ENCODE results near the gene NCAM2.

The NCAM2 gene

DNA sequence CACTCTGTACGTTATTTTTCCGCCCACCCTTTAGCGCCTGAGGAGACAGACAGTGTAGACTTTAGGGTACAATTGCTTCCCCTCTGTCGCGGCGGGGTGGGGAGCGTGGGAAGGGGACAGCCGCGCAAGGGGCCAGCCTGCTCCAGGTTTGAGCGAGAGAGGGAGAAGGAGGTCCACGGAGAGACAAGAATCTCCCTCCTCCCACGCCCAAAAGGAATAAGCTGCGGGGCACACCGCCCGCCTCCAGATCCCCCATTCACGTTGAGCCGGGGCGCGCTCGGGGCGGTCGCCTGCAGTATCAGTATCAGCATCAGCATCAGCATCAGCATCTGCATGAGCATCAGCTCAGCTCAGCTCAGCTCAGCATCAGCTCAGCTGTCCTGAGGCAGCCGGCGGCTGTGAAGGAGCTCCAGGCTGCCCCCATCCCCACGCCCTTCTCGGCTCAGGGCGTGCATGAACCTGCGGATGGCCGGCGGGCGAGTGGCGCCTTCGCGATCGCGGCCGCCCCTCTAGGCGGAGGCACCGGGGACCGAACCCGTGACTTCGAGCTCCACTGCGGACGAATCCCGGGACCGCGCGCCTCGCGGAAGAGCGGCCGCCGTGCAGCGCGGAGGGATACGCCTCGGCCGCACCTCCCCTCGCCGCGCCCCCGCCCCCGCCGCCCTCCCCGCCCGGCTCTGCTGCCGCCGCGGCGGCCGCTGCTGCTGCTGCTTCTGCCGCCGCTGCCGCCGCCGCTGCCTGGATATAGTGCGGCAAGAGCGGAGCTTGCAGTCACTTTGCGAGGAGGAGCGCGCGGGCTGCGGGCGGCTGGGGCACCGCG lies at the start of gene NCAM2:
NCAM2 (plus strand) TSS at position 774 of the 820 bp plus-strand sequence.
- FAIRE-seq, result no peak
- DNase-seq (ENCODE audit: extremely low spot score, insufficient read length, low read depth), result no peak

DNA sequence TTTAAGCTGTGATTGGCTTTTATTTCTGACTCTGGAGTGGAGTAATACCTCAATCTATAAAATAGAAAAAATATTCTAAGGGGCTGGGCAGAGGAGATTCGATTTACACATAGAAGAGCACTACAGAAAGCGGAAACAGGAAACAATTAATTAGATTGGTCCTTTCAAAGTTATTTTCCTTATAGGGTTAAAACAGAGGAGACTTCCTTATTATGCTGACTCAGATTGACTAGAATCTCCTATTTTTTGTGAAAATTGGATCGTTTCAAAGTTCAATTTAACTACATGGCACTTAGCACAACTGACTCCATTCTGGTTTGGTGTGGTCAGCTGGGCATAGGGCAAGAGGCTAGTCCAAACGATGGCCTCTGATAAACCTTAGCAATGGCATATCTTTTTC lies 48.3 kb upstream of the NCAM2 start:
- FAIRE-seq, result no peak
- DNase-seq (ENCODE audit: extremely low spot score, insufficient read length, low read depth), result no peak

DNA sequence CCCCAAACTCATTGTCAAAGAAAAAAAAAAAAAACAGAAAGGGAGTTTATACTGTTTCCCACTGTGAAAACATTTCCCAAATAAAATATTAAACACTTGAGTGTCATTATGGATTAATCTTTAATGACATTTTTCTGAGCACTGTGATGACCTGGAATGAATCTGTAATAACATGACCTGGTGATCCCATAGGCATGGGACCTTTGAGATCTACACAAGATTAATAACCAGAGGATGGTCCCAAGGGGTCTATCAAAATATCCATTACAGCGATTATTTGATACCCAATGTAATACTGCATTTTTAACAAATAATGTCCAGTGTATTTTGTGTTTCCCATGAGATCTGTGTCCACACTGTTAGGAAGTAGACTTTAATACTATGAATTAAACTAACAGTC lies 32.4 kb upstream of the NCAM2 start:
- no peak for FAIRE-seq

DNA sequence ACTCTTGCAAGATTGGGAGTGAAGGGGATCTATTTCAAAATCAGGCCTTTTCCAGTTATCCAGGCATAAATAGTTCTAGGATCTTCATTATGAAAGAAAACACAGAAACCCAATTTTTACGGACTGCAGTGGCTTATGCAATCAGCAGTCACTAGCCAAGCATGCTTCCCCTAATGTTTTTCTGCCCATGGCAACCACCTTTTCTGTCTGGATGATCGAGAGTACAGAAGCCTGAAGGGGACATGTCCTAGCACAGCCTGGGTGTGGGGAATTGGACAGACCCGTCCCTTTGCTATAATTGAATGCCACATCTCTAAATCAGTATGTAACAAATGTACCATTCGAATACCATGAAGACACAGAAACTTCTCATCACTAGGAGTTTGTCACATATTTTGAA lies 29.8 kb upstream of the NCAM2 start:
- FAIRE-seq (no peak), DNase-seq (ENCODE audit: extremely low spot score, insufficient read length, low read depth) (no peak)

More for the DNA sequence above, 32.4 kb upstream of the NCAM2 start:
- no peak for DNase-seq (ENCODE audit: extremely low spot score, insufficient read length, low read depth)

DNA sequence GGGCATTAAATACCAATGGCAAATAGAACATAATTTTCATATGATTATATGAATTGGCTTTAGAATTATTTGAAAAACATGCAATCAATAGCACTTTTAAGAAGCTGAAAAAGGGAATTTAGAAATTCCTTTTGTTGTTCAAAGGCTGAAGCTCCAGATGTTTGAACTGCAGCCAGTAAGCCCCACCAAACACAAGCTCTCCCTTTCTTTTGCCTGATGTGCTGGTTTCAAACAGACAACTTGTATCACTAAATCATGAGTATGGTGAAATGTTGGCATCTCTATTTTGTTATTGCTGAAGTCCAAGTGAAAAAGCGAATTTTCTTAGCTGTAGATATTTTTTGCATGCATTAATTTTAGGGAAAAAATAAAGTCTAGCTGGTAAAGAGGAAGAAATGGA lies 27.5 kb upstream of the NCAM2 start:
- FAIRE-seq, result no peak
- DNase-seq (ENCODE audit: extremely low spot score, insufficient read length, low read depth), result no peak

DNA sequence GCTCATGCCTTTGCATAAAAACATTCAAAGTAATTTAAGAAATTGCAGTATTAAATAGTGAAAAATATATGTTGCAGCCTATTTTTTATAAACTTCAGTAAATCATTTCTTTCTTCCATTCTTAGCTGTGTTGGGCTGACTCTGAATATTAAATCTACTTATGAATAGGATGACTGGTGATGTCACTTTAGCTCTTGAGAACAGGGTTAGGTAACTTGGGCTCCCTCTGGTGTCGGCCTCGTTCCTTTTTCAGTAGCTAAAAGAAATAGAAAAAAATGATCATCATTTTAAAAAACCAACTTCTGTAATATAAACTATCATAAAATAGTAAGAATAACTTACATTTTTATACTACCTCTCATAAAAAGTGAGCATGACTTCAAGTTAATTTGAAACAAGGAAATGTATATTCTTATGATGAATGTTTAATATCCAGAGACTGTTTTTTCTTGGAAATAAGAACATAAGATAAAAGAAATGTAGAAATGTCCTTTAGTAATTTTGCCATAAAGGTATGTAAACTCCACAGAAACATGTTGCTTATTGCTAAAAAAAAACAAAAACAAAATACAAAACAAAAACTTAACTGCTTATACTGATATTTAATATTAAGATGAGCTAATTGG lies 26.8 kb upstream of the NCAM2 start:
- no peak for FAIRE-seq
- no peak for DNase-seq (ENCODE audit: extremely low spot score, insufficient read length, low read depth)

DNA sequence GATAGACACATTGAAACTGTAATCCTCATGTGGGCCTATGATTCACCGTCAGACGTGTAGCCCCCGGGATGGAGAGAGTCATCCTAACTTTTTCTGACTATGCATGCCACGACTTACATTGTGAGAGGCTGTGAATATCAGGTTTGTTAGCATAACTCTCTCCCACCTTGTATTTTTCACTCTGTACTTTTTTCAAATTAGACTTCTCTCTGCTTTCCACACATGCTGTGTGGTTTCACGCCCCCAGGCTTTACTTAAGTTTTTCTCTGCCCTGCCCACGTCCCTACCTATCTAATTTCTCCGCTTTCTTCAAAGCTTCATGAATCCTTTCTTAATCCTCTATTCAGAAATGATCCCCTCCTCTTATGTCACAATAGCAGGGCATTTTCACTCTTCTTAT lies 3.4 kb upstream of the NCAM2 start:
- no peak for FAIRE-seq
- DNase-seq (ENCODE audit: extremely low spot score, insufficient read length, low read depth), result no peak

DNA sequence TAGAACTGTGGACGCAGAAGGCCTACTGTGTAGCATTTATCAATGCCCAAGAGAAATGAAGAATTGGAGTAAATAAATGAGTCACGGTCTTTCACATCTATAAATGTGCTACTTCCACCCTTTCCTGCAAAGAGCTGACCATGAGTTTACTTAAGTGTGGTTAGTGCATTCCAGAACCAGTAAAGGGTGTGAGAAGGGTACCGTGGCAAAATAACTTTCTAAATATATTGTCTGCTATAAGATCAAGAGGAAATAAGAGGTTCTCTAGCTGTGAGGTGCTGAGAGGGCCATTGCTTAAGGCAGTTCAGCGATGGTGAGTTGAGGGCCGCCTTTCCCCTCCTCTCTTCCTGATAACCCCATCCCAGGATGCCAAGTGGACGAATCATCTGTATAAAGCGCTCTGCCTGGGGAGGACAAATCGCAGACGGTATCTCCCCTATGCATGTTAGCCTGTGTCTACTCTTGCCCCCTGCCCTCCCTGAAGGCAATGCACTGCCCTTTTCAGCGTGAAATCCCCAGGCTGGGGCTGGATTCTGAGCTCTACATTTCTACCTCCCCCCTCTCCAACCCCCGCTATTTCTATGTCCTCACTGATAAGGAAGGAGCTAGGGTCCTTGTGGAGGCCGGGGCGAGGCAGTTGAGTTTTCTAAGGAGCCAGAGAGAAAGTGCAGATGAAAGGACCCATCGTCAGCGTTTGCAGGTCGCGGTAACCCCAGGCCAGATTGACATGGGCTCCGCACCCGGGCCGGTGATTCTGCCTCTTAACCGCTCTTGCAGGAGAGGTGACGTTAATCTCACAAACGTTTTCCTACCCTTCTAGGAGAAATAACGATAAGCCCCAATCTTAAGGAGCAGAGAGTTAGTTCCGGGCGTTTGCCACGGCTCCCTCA lies 1.5 kb upstream of the NCAM2 start:
- DNase-seq (ENCODE audit: extremely low spot score, insufficient read length, low read depth) (no peak), FAIRE-seq (no peak)

DNA sequence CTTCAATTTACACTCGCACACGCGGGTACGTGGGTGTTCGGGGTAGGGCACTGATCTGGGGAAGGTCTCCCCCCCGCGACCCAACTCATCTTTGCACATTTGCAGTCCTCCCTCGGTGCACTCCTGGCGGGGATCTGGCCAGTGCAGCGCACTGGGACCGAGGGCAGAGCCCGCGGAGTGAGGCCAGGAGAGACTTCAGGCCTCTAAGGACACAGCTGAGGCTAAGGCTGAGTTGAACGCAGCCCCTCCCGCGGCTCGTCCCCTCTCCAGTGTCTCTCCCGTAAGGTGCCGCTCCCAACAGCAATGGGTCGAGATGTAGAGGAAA lies 936 bp upstream of the NCAM2 start:
- FAIRE-seq (no peak), DNase-seq (ENCODE audit: extremely low spot score, insufficient read length, low read depth) (no peak)

DNA sequence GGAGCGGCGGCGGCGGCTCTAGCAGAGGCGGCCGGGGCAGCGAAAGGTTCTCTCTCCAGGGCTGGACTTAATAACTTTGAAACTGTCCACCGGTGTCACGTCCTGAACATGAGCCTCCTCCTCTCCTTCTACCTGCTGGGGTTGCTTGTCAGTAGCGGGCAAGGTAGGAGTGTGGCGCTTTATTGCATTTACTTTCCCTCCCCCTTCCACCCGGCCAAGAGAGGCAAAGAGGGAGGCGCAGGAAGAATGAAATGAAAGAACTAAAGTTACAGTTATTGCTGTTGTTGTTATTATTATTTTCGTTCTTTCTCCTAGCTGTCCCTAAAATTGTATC lies 214 bp downstream of the NCAM2 start:
- FAIRE-seq, result no peak
- DNase-seq (ENCODE audit: extremely low spot score, insufficient read length, low read depth), result no peak

DNA sequence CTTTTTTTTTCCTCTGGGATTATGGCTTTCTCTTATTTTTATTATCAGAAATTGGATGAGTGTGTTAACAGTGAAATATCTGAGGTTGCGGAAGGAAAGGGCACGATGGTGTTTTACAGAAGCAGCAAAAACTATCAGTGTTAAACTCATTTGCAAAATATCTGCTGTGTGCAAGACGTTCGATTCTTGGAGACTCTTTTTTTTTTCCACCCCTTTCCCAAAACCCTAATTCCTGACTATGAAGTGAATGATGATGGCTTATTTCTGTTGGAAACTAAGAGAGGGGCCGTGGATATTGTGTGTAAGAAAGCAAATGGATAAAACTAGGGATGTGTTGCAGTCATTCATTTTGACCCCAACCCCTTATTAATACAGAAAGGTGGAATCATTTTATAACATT lies 677 bp downstream of the NCAM2 start:
- DNase-seq (ENCODE audit: extremely low spot score, insufficient read length, low read depth), result no peak
- no peak for FAIRE-seq

DNA sequence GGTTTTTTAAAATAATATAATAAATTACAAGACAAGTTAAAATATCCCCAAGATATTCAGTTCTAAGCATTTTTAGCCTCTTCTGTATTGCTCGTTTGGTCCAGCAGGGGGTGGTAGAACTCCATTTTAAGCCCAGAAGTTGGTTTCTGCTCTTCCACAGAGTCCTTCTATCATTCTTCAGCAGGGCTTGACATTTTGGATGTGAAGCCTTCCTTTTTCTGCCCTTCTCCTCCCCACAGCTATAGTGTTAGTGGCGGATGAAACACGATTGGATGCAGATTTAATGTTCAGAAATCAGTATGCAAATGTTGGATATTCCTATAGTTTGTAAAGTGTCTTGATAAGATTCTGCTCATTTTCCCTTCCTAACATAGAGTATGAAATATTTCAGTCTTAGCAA lies 1.4 kb downstream of the NCAM2 start:
- FAIRE-seq, result no peak
- DNase-seq (ENCODE audit: extremely low spot score, insufficient read length, low read depth), result no peak

DNA sequence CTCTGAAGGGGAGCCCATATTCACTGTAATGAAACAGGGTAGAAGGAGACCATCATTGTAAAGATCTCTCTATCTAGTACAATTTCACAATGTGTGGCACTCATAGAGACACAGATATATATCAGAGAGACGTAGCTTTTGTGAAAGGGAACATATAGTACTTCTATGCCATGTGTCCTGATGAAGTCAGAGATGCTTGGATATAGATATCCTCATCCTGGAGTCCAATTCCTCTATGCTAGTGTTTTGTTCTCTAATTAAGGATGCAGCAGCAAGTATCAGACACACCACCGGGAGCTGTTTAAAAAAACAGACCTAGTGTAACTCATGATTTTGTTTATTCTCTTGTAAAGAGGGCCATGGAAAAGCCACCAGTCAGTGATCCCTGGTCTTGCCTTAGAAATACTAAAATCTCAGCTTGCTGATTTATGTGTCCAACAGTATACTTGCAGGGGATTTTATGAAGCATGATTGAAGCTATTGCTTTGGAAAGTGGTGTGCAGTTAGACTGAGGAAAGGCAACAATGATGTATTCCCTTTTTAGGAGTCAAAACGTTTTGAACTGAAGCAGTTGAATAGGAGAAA lies 2.5 kb downstream of the NCAM2 start:
- no peak for DNase-seq (ENCODE audit: extremely low spot score, insufficient read length, low read depth)
- FAIRE-seq, result no peak

DNA sequence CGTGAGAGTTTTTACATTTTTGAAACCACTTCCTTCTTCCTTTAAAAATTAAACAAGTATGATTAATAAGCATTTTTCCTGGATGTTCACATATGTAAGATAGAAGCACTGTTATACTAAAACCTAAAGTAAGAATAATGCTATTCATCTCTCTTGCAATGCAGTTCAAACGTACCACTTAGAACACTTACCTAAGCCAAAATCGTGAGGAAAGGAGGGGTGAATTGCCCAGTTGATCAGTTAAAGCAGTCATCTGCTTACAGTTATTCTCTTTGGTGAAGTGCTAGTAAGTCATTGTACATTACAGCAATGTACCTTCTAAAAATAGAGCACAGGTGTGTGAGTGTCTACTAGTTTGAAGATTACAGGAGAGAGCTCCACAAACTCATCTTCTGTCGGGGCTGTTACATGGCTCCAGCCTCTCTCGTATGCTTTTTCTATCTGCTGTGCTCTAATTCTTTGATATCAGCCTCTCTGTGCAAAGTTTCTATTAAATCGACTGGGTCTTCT lies 3.4 kb downstream of the NCAM2 start:
- DNase-seq (ENCODE audit: extremely low spot score, insufficient read length, low read depth) (no peak), FAIRE-seq (no peak)

DNA sequence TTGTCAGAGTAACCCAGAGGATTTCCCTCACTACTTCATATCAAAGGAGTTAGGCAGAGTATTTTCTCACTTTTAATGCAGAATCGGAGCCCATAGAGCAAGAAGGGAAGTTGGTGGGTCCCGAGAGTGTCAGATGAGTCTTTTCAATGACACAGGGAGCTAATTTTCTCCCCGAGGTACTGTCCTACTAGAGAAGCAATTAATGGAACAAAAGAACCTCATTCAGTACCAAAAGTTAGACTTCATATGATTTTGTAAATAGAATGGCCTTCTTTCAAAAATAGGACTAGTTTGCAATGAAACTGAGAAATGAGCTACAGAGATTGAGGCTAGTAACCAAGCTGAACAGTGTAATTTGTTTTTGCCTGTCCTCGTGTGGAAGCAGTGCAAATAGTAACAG lies 3.9 kb downstream of the NCAM2 start:
- DNase-seq (ENCODE audit: extremely low spot score, insufficient read length, low read depth), result no peak
- no peak for FAIRE-seq

DNA sequence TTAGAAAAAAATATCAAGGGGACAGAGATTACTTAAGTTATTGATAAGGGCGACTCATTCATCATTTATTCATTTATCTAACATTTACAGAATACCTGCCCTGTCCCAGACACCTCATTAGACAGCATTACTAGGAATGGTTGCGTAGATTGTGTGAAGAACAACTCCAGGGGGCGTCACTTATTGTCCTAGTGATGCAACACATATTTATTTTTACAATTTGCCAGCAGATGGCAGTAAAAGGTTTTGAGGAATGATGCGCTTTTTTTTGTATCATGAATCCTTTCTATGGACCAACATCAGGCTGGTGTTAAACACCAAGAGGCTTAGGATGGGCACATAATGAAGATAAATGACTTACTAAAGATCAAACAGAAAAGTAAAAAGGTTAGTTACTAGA lies 5.5 kb downstream of the NCAM2 start:
- no peak for DNase-seq (ENCODE audit: extremely low spot score, insufficient read length, low read depth)

DNA sequence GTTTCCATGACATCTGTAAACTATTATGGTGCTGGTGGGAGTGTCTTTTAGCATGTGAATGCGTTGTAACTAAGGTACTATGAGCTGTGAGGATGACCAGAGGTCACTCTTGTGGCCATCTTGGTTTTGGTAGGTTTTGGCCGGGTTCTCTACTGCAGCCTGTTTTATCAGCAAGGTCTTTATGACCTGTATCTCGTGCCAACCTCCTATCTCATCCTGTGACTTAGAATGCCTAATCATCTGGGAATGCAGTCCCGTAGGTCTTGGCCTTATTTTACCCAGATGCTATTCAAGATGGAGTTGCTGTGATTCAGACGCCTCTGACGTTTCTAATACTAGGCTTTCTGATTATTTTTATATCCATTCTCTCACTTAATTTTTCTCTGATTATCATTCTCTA lies 9.4 kb downstream of the NCAM2 start:
- FAIRE-seq (no peak), DNase-seq (ENCODE audit: extremely low spot score, insufficient read length, low read depth) (no peak)

More for the DNA sequence above, 5.5 kb downstream of the NCAM2 start:
- FAIRE-seq, result no peak

DNA sequence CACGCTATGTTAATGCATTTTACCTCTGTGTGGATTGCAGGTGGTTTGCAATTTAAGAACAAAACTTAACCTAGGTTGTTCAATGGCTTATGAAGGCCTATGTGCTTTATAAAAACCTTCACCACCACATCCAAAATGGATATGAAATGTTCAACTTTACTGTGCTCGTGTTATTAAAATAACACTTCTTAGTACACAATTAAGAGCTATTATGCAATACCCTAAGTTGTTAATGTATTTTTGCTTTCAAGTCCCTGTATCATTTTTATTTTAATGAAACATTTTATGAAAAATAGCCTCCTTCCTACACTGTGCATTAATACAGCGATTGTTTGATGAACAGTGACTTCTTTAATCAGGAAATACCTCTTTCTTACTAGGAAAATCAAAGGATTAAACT lies 12.0 kb downstream of the NCAM2 start:
- DNase-seq (ENCODE audit: extremely low spot score, insufficient read length, low read depth), result no peak
- FAIRE-seq, result no peak

DNA sequence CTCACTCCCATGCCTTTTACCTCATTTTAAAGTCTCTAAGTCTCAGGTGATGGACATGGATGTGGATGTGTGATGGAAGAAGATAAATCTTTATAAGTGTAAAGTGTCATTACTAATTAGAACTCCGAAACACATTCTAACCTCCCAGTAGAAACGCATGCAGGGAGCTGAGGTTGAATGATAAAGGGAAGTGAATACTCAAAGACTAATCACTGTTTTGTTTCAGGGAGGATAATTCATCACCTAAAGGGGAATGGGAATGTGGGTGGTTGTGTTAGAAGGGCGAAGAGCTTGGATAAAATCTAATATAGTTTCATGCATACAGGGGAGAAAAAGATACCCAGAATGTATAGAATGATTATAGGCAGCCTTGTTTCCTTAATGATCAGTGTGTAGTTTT lies 12.5 kb downstream of the NCAM2 start:
- DNase-seq (ENCODE audit: extremely low spot score, insufficient read length, low read depth) (no peak), FAIRE-seq (no peak)

DNA sequence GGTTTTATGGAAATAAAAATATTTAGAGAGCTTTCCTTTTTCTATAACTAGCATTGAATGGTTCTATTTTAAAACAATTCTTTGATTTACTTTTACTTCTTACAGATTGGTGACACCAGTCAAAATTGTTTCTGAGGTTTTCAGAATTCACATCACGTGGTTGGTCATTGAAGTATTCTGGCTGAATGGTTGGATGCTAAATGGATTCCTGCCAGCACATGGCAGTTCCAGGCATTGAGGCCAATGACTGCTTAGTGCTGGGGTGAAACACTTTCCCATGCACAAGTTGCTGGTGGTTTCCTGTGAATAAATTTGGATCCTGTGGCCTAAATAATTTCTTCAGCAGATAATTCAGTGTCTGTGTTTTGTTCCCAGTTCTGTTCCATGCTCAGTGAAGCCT lies 20.6 kb downstream of the NCAM2 start:
- DNase-seq (ENCODE audit: extremely low spot score, insufficient read length, low read depth) (no peak), FAIRE-seq (no peak)

DNA sequence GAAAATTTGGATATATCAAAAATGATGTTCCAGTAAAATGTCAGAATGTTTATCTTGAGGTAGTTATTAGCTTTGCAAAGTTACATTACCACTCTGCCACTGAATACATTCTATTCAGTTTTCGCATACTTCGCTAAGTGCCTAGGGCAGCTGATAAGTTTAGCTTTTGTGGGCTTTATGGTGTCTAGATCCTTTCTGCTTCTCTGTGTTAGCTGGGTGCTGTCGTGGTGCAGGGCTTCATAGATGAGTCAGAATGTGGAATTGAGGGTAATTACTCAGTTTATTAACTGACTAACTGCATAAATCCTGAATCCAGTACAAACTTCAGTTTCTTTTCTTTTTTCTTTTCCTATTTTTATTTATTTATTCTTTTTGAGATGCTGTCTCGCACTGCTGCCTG lies 21.5 kb downstream of the NCAM2 start:
- FAIRE-seq (no peak), DNase-seq (ENCODE audit: extremely low spot score, insufficient read length, low read depth) (no peak)

Data from GM18507 (cell line).